Measurements from ENCODE around the gene TAAR6.
A peak's percentile ranks its signal among the peaks of the same experiment; 100 is the strongest.
"Not testable (repeated sequence)": the region's sequence is repeated elsewhere in the genome, so short reads cannot be mapped to it uniquely, and the experiment has no call there.

The TAAR6 gene

DNA sequence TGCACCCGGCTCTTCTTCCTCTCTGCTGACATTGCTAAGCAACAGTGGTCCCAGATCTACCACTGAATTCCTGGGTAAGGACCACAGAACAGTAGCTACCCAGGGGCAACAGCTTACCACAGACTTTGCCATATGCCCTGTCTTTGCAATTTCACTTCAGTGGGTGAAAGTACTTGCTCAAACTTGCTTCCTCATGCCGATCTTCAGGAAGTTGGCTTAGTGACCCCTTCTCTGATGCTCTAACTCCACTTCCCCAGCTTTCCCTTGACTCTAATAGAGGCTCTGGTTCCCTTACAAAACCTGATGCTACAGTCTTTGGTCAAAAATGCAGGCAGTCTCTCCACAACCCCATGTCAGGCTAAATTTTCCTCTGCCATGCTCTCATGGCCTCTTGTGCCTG is 22.7 kb downstream of the TAAR6 start:
- no peak overlapping the region for H2AK5ac ChIP-seq (ENCODE audit: low read length)
- no CpG with 5 or more reads among the region's 2 CpGs for WGBS (ENCODE audit: extremely low coverage, insufficient coverage, insufficient read length)
- no peak overlapping the region for H3K4ac ChIP-seq (ENCODE audit: low read depth, low read length)
- H3K27ac ChIP-seq (ENCODE audit: low read depth, low read length), result no peak overlapping the region
- H2BK12ac ChIP-seq (ENCODE audit: low read length), result no peak overlapping the region
- no peak for DNase-seq
- no peak overlapping the region for H2BK120ac ChIP-seq (ENCODE audit: insufficient read depth, low read length, poor library complexity)
- H3K18ac ChIP-seq (ENCODE audit: low read length), result no peak overlapping the region
- no peak overlapping the region for H2BK5ac ChIP-seq (ENCODE audit: low read depth, low read length, poor library complexity)
- H4K8ac ChIP-seq (ENCODE audit: low read depth, low read length), result no peak overlapping the region
- H3K4me1 ChIP-seq (ENCODE audit: control insufficient read depth in 1 of 2, insufficient read depth in 2 of 2, low read length in 2 of 2), result no peaks in the 10 kb centered on the region
- no peak overlapping the region for H2AFZ ChIP-seq (ENCODE audit: insufficient read depth, low read length, poor library complexity)
- no peaks in the 10 kb centered on the region for H3K79me1 ChIP-seq (ENCODE audit: low read length)
- no peak overlapping the region for H3K4me3 ChIP-seq (ENCODE audit: low read depth, low read length)
- no peaks in the 10 kb centered on the region for H3K79me2 ChIP-seq (ENCODE audit: control insufficient read depth, insufficient read depth, low read length, poor library complexity)
- H3K23ac ChIP-seq (ENCODE audit: low read length), result no peak overlapping the region
- H3K4me2 ChIP-seq (ENCODE audit: low read length), result no peak overlapping the region
- no peaks in the 10 kb centered on the region for H3K36me3 ChIP-seq (ENCODE audit: control insufficient read depth in 1 of 2, insufficient read depth in 2 of 2, low read length in 2 of 2)
- H4K91ac ChIP-seq (ENCODE audit: low read depth, low read length), result no peak overlapping the region
- H3K27me3 ChIP-seq (ENCODE audit: insufficient read depth, low read length), result no peaks in the 10 kb centered on the region
- no peak overlapping the region for H3K9ac ChIP-seq (ENCODE audit: low read length)
- H3K9me3 ChIP-seq (ENCODE audit: insufficient read depth, low read depth, low read length), result no peaks in the 10 kb centered on the region
- H3K14ac ChIP-seq (ENCODE audit: low read length), result no peak overlapping the region
- H4K12ac ChIP-seq (ENCODE audit: low read depth, low read length), result no peak overlapping the region

DNA sequence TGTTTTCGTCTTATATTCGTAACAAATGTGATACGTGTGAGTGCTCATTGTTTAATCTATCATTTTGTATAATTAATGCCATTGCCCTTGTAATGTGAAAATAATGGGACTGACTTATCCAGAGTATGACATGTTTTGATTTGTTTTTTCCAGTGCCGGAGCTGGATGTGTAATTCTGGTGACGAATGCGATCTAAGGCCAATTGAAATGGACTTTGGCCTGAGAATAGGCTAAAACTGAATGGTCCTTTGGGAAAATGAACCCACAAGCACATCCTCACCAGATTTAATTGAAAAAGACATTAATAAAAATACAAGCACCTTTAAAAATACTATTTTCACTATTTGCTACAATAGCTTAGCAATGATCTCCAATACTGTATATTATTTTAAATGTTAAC is 26.1 kb downstream of the TAAR6 start:
- H4K12ac ChIP-seq (ENCODE audit: low read depth, low read length), result no peak overlapping the region
- H2AFZ ChIP-seq (ENCODE audit: insufficient read depth, low read length, poor library complexity), result no peak overlapping the region
- no peak overlapping the region for H3K27ac ChIP-seq (ENCODE audit: low read depth, low read length)
- H4K91ac ChIP-seq (ENCODE audit: low read depth, low read length), result no peak overlapping the region
- no peak overlapping the region for H2BK12ac ChIP-seq (ENCODE audit: low read length)
- no peak overlapping the region for H3K4ac ChIP-seq (ENCODE audit: low read depth, low read length)
- no peak overlapping the region for H2BK5ac ChIP-seq (ENCODE audit: low read depth, low read length, poor library complexity)
- DNase-seq, result no peak
- no CpG with 5 or more reads among the region's 6 CpGs for WGBS (ENCODE audit: extremely low coverage, insufficient coverage, insufficient read length)
- no peak overlapping the region for H3K14ac ChIP-seq (ENCODE audit: low read length)
- H3K4me2 ChIP-seq (ENCODE audit: low read length), result no peak overlapping the region
- no peak overlapping the region for H3K9ac ChIP-seq (ENCODE audit: low read length)
- no peak overlapping the region for H2BK120ac ChIP-seq (ENCODE audit: insufficient read depth, low read length, poor library complexity)
- no peaks in the 10 kb centered on the region for H3K4me1 ChIP-seq (ENCODE audit: control insufficient read depth in 1 of 2, insufficient read depth in 2 of 2, low read length in 2 of 2)
- no peak overlapping the region for H2AK5ac ChIP-seq (ENCODE audit: low read length)
- no peak overlapping the region for H3K4me3 ChIP-seq (ENCODE audit: low read depth, low read length)
- H3K18ac ChIP-seq (ENCODE audit: low read length), result no peak overlapping the region
- H3K36me3 ChIP-seq (ENCODE audit: control insufficient read depth in 1 of 2, insufficient read depth in 2 of 2, low read length in 2 of 2), result no peaks in the 10 kb centered on the region
- no peaks in the 10 kb centered on the region for H3K79me1 ChIP-seq (ENCODE audit: low read length)
- no peak overlapping the region for H4K8ac ChIP-seq (ENCODE audit: low read depth, low read length)
- H3K79me2 ChIP-seq (ENCODE audit: control insufficient read depth, insufficient read depth, low read length, poor library complexity), result no peaks in the 10 kb centered on the region
- no peaks in the 10 kb centered on the region for H3K9me3 ChIP-seq (ENCODE audit: insufficient read depth, low read depth, low read length)
- no peak overlapping the region for H3K23ac ChIP-seq (ENCODE audit: low read length)
- no peaks in the 10 kb centered on the region for H3K27me3 ChIP-seq (ENCODE audit: insufficient read depth, low read length)

- no peak overlapping the region for H2BK120ac ChIP-seq (ENCODE audit: insufficient read depth, low read length, poor library complexity)
- H3K4me3 ChIP-seq (ENCODE audit: low read depth, low read length), result no peak overlapping the region
- no peaks in the 10 kb centered on the region for H3K4me1 ChIP-seq (ENCODE audit: control insufficient read depth in 1 of 2, insufficient read depth in 2 of 2, low read length in 2 of 2)
- DNase-seq, result peak; percentile 10 to 50
- H4K8ac ChIP-seq (ENCODE audit: low read depth, low read length), result no peak overlapping the region
- no peak overlapping the region for H4K12ac ChIP-seq (ENCODE audit: low read depth, low read length)
- H3K23ac ChIP-seq (ENCODE audit: low read length), result no peak overlapping the region
- H3K18ac ChIP-seq (ENCODE audit: low read length), result no peak overlapping the region
- no peaks in the 10 kb centered on the region for H3K27me3 ChIP-seq (ENCODE audit: insufficient read depth, low read length)
- no peak overlapping the region for H3K14ac ChIP-seq (ENCODE audit: low read length)
- no peak overlapping the region for H3K27ac ChIP-seq (ENCODE audit: low read depth, low read length)
- H2AK5ac ChIP-seq (ENCODE audit: low read length), result no peak overlapping the region
- no peaks in the 10 kb centered on the region for H3K79me2 ChIP-seq (ENCODE audit: control insufficient read depth, insufficient read depth, low read length, poor library complexity)
- no peak overlapping the region for H3K9ac ChIP-seq (ENCODE audit: low read length)
- WGBS (ENCODE audit: extremely low coverage, insufficient coverage, insufficient read length), result no CpG with 5 or more reads among the region's 3 CpGs
- no peaks in the 10 kb centered on the region for H3K36me3 ChIP-seq (ENCODE audit: control insufficient read depth in 1 of 2, insufficient read depth in 2 of 2, low read length in 2 of 2)
- H3K4ac ChIP-seq (ENCODE audit: low read depth, low read length), result no peak overlapping the region
- no peaks in the 10 kb centered on the region for H3K79me1 ChIP-seq (ENCODE audit: low read length)
- no peak overlapping the region for H2BK12ac ChIP-seq (ENCODE audit: low read length)
- H4K91ac ChIP-seq (ENCODE audit: low read depth, low read length), result no peak overlapping the region
- no peak overlapping the region for H3K4me2 ChIP-seq (ENCODE audit: low read length)
- H2BK5ac ChIP-seq (ENCODE audit: low read depth, low read length, poor library complexity), result no peak overlapping the region
- H2AFZ ChIP-seq (ENCODE audit: insufficient read depth, low read length, poor library complexity), result no peak overlapping the region
- no peaks in the 10 kb centered on the region for H3K9me3 ChIP-seq (ENCODE audit: insufficient read depth, low read depth, low read length)
These were observed 28.4 kb downstream of the TAAR6 start for GRCh38 chr6:132598473-132598872.

GRCh38 chr6:132600900-132601299 is 30.8 kb downstream of the TAAR6 start:
- not testable (repeated sequence) for H2AK5ac ChIP-seq (ENCODE audit: low read length); H3K27me3 ChIP-seq (ENCODE audit: insufficient read depth, low read length); H3K23ac ChIP-seq (ENCODE audit: low read length); H2BK5ac ChIP-seq (ENCODE audit: low read depth, low read length, poor library complexity); H4K12ac ChIP-seq (ENCODE audit: low read depth, low read length); H3K36me3 ChIP-seq (ENCODE audit: control insufficient read depth in 1 of 2, insufficient read depth in 2 of 2, low read length in 2 of 2); H3K4me3 ChIP-seq (ENCODE audit: low read depth, low read length); H3K14ac ChIP-seq (ENCODE audit: low read length); H2BK12ac ChIP-seq (ENCODE audit: low read length); H4K8ac ChIP-seq (ENCODE audit: low read depth, low read length); H3K4me2 ChIP-seq (ENCODE audit: low read length); H2BK120ac ChIP-seq (ENCODE audit: insufficient read depth, low read length, poor library complexity); DNase-seq; H3K4me1 ChIP-seq (ENCODE audit: control insufficient read depth in 1 of 2, insufficient read depth in 2 of 2, low read length in 2 of 2); H3K27ac ChIP-seq (ENCODE audit: low read depth, low read length); H3K79me1 ChIP-seq (ENCODE audit: low read length); H3K79me2 ChIP-seq (ENCODE audit: control insufficient read depth, insufficient read depth, low read length, poor library complexity); H3K18ac ChIP-seq (ENCODE audit: low read length); H2AFZ ChIP-seq (ENCODE audit: insufficient read depth, low read length, poor library complexity); H3K4ac ChIP-seq (ENCODE audit: low read depth, low read length); H3K9me3 ChIP-seq (ENCODE audit: insufficient read depth, low read depth, low read length); H4K91ac ChIP-seq (ENCODE audit: low read depth, low read length); H3K9ac ChIP-seq (ENCODE audit: low read length)

Data from trophoblast cell (in vitro differentiated cells and primary cell).